Activated CD8-positive, alpha-beta memory T cell treated with anti-CD3 and anti-CD28 coated beads, Interleukin-2, amount 50 U/mL, for 24 hours (primary cell): ENCODE results near the gene C11orf52.
A peak's percentile ranks its signal among the peaks of the same experiment; 100 is the strongest.
"Not testable (repeated sequence)": the region's sequence is repeated elsewhere in the genome, so short reads cannot be mapped to it uniquely, and the experiment has no call there.

Source experiments
- DNase-seq: peaks from one replicate; pipeline ENCODE4 v3.0.0-alpha.2; 2020; ENCODE audit errors: extremely low read depth

Gene C11orf52

GRCh38 chr11:111913031-111913861 is 5.5 kb upstream of the C11orf52 start:
- DNase-seq = no peak

GRCh38 chr11:111913997-111914396 is 4.7 kb upstream of the C11orf52 start:
- no peak for DNase-seq

- DNase-seq = no peak
Measured at GRCh38 chr11:111916768-111917167, 1.9 kb upstream of the C11orf52 start.

DNA sequence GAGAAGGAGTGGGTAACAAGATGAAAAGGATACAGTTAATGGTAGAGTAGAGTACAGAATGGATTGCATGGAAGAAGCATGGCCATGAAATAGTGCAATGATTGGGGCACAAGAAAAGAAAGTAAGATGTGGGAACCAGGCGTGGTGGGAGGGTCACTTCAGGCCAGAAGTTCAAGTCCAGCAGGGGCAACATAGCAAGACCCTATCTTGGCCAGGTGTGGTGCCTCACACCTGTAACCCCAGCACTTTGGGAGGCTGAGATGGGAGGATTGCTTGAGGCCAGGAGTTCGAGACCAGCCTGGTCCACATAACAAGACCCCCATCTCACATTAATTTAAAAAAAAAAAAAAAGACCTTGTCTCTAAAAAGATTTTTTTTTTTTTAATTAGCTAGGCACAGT is 1.4 kb upstream of the C11orf52 start:
- no peak for DNase-seq

- DNase-seq = no peak
Measured at GRCh38 chr11:111917788-111918187, 925 bp upstream of the C11orf52 start.

- no peak for DNase-seq
Measured at GRCh38 chr11:111920908-111921307, 2.2 kb downstream of the C11orf52 start.

DNA sequence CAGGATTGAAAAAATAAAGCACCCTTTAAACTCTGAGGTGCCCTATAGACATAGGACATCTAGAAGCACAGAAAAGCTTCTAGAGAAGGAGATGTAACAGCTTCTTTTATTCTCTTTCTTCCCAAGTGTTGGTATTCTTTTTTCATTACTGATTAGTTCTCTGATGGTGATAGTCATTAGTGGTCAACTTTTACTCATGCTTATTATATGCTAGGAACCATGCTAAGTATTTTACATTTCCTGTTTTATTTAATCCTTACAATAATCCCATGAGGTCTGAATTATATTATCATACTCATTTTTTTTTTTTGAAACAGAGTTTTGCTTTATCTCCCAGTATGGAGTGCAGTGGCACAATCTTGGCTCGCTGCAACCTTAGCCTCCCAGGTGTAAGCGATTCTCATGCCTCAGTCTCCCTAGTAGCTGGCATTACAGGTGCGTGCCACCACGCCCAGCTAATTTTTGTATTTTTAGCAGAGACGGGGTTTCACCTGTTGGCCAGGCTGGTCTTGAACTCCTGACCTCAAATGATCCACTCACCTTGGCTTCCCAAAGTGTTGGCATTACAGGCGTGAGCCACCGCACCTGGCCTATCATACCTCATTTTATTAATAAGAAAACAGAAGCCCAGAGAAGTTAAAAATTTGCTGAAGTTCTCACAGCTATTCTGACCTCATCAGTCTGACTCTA is 3.0 kb downstream of the C11orf52 start:
- DNase-seq = no peak

DNA sequence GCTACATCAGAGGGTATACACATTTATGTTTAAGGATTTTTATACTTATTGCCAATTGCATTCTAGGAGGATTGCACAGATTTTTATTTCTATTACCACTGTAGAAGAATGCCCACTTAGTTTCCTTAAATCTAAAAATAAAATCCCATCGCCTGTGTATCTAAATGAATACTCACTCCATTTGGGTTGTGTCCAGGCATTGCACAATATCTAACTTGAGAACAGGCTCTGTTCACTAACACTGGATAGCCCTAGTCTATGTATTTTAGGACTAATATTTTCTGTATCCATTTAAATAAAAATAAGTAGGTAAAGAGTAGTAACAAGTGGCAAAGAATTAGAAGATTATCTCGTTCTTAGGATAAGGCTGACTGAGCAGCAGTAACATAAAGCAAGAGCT is 4.1 kb downstream of the C11orf52 start:
- no peak for DNase-seq

- DNase-seq = no peak
Measured at GRCh38 chr11:111923351-111923788, 4.7 kb downstream of the C11orf52 start.

GRCh38 chr11:111923951-111924350 is 5.2 kb downstream of the C11orf52 start:
- no peak for DNase-seq

- DNase-seq = no peak
Measured at GRCh38 chr11:111925953-111926352, 7.2 kb downstream of the C11orf52 start.

GRCh38 chr11:111926505-111927391 is 8.0 kb downstream of the C11orf52 start:
- peak; percentile 83 for DNase-seq

DNA sequence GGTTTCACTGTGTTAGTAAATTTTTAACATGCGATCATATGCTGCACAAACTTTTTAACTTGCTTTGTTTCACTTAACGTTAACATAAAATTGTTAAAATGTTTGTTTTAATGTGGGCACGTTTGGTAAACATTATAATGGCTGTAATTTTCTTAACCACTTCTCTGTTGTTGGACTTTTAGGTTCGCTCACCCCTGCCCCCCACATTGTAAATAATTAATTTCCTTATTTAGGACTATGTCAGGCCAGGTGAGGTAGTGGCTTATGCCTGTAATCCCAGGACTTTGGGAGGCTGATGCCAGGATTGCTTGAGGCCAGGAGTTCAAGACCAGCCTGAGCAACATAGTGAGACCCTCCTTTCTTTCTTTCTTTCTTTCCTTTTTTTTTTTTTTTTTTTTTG is 11.8 kb downstream of the C11orf52 start:
- DNase-seq = no peak

DNA sequence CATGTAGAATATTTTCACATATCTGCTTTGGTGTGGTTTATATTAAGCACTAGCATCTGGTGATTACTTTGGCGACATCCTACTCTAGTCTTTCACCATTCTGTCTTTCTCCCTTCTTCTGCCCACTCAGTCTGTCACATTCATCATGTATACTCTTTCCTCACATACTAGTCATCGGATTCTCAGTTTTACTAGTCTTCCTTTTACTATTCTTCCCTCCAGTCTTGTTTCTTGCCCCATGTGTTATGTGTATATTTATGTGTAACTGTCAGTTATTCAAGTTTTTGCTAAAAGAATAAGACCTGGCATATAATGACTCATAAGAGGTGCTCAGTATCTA is 13.9 kb downstream of the C11orf52 start:
- DNase-seq = no peak

GRCh38 chr11:111933176-111933575 is 14.5 kb downstream of the C11orf52 start:
- DNase-seq = not testable (repeated sequence)

- DNase-seq = no peak
Measured at GRCh38 chr11:111933872-111934271, 15.2 kb downstream of the C11orf52 start.

DNA sequence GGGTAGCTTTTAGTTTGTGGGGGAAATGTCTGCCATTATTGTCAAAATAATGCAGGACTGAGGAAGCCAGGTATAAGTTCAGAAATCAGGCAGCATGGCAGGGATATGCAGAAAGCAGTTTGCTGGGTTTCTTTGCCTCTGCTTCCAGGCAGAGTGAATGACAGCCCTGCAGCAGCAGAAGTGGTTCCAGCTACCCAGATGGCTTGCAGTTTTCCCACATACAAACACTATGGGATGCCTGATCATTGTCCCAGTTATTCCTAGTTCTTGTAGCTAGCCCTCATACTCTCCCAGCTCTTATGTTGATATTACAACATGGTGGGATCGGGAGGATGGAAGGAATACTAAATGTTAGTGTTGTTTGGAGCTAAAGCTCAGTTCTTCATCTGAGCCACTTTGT is 15.6 kb downstream of the C11orf52 start:
- DNase-seq = no peak

GRCh38 chr11:111935317-111936039 is 16.8 kb downstream of the C11orf52 start:
- DNase-seq = no peak

DNA sequence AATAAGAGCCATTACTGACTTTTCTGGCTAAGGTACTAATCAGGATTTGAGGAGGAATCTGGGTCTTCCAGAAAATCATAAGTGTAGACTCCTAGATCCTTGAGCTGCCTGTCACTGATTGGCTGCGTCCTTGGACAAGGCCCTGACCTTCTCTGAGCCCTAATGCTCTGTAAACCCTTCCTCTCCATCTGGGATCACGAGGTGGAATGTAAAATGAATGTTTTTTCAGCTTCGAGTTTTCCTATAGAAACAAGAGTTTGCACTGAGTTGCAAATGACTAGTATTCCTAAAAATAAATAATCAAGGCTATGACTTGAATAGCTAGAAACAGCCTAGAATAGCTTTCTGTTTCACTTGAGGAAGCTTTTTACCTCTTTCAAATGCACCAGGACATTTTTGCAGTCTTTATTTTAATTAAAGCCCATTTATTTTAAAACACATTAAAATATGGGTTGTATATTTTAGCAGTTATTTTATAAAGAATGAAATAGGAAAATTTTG is 17.4 kb downstream of the C11orf52 start:
- no peak for DNase-seq

- DNase-seq = no peak
Measured at GRCh38 chr11:111937461-111937769, 18.7 kb downstream of the C11orf52 start.

GRCh38 chr11:111937844-111938243 is 19.1 kb downstream of the C11orf52 start:
- DNase-seq = no peak
